GM19438 (cell line): Measurements from ENCODE around the gene GBF1.

Experiments used
- ATAC-seq: cut with Tn5 transposase; IDR thresholded peaks from one replicate; pipeline ENCODE4 v1.9.1; 2021; ENCODE audit warnings: low read depth; ENCODE audit not compliant: unreplicated experiment

GBF1 gene

GRCh38 chr10:102384606-102385429 is 139.5 kb downstream of the GBF1 start:
- no peak for ATAC-seq

- no peak for ATAC-seq
Observed at GRCh38 chr10:102389894-102390293, 144.6 kb downstream of the GBF1 start.

GRCh38 chr10:102392306-102392705 is 147.0 kb downstream of the GBF1 start:
- no peak for ATAC-seq

GRCh38 chr10:102393411-102394078 is 148.2 kb downstream of the GBF1 start:
- no peak for ATAC-seq

- peak; percentile 79 for ATAC-seq
Observed at GRCh38 chr10:102394079-102394800, 148.9 kb downstream of the GBF1 start.

GRCh38 chr10:102394801-102395399 is 149.6 kb downstream of the GBF1 start:
- ATAC-seq: peak; percentile 1

- peak; percentile 29 for ATAC-seq
Observed at GRCh38 chr10:102395400-102396316, 150.3 kb downstream of the GBF1 start, which contains the start of gene NFKB2. NFKB2 (plus strand) TSS chr10:102395705; CDS start chr10:102395960, 255 bp downstream.

- no peak for ATAC-seq
Observed at GRCh38 chr10:102396317-102396650, 151.0 kb downstream of the GBF1 start.

- ATAC-seq: no peak
Observed at GRCh38 chr10:102396730-102397151, 151.4 kb downstream of the GBF1 start.

GRCh38 chr10:102397222-102398171 is 152.2 kb downstream of the GBF1 start:
- ATAC-seq: no peak

GRCh38 chr10:102398172-102399020 is 153.1 kb downstream of the GBF1 start:
- no peak for ATAC-seq

GRCh38 chr10:102399217-102400021 is 154.1 kb downstream of the GBF1 start:
- peak; percentile 41 for ATAC-seq

- no peak for ATAC-seq
Observed at GRCh38 chr10:102400076-102400475, 154.7 kb downstream of the GBF1 start.

GRCh38 chr10:102400598-102401341 is 155.4 kb downstream of the GBF1 start:
- no peak for ATAC-seq

- no peak for ATAC-seq
Observed at GRCh38 chr10:102401342-102401654, 156.0 kb downstream of the GBF1 start.

GRCh38 chr10:102401735-102402511 is 156.6 kb downstream of the GBF1 start:
- no peak for ATAC-seq
